ENCODE results near the gene TIPRL. TPM values are rescaled to one million over a fixed set of nuclear protein-coding genes. Genes with fewer than 3 reads are reported as not detected.

TIPRL gene
- total and polyA plus RNA-seq, 11 donors, result 11.8 to 39.4 (median 32.7) TPM

DNA sequence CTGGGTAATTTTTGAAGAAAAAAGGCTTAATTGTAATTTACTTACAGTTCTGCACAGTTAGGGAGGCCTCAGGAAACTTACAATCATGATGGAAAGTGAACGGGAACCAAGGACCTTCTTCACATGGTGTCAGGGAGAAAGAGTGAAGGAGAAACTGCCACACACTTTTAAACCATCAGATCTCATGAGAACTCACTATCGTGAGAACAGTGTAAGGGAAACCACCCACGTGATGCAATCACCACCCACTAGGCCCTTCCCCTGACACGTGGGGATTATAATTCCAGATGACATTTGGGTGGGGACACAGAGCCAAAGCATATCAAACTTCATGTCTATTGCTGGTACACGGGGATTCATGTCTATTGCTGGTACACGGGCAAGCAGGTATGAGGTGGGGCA, 41.7 kb downstream of the TIPRL start:
- peaks cover 0 to 15% (median 3%) of the 10 kb centered on the region in 12 donors for H3K4me1 ChIP-seq
- TF ChIP-seq CTCF (IDR thresholded peaks at IDR 0.05), result no peak
- no peak for TF ChIP-seq POLR2A (IDR thresholded peaks at IDR 0.05)
- intact Hi-C loops (cut with DNase I), result no loop called here
- H3K36me3 ChIP-seq, result no peaks in the 10 kb centered on the region
- no peak overlapping the region for H3K27ac ChIP-seq
- no peak overlapping the region for H3K4me3 ChIP-seq
- ATAC-seq, result no peak
- peaks cover 0 to 5% (median 0%) of the 10 kb centered on the region in 12 donors for H3K9me3 ChIP-seq
- no peak for DNase-seq
- 48 to 60% (median 52%) methylated on average over 6 of the region's 6 CpGs for WGBS, 4 donors
- H3K27me3 ChIP-seq, result no peaks in the 10 kb centered on the region

GRCh38 chr1:168221275-168221674, 42.5 kb downstream of the TIPRL start:
- H3K4me3 ChIP-seq, result no peak overlapping the region
- ATAC-seq (no peak), DNase-seq (no peak)
- peaks cover 0 to 16% (median 3%) of the 10 kb centered on the region in 12 donors for H3K4me1 ChIP-seq
- H3K27ac ChIP-seq, result no peak overlapping the region
- no peaks in the 10 kb centered on the region for H3K27me3 ChIP-seq
- 91 to 94% (median 92%) methylated on average over 2 of the region's 2 CpGs for WGBS, 4 donors
- no peak for TF ChIP-seq CTCF (IDR thresholded peaks at IDR 0.05)
- peaks cover 0 to 5% (median 0%) of the 10 kb centered on the region in 12 donors for H3K9me3 ChIP-seq
- intact Hi-C loops (cut with DNase I), result no loop called here
- H3K36me3 ChIP-seq, result no peaks in the 10 kb centered on the region

GRCh38 chr1:168223261-168223660, 44.5 kb downstream of the TIPRL start:
- peaks cover 0 to 5% (median 0%) of the 10 kb centered on the region in 12 donors for H3K9me3 ChIP-seq
- no peak overlapping the region for H3K27ac ChIP-seq
- H3K4me3 ChIP-seq, result no peak overlapping the region
- TF ChIP-seq CTCF (IDR thresholded peaks at IDR 0.05) (no peak), POLR2A (IDR thresholded peaks at IDR 0.05) (no peak)
- ATAC-seq (no peak), DNase-seq (no peak)
- intact Hi-C loops (cut with DNase I), result no loop called here
- no peaks in the 10 kb centered on the region for H3K36me3 ChIP-seq
- H3K27me3 ChIP-seq, result no peaks in the 10 kb centered on the region
- peaks cover 0 to 34% (median 12%) of the 10 kb centered on the region in 12 donors for H3K4me1 ChIP-seq

DNA sequence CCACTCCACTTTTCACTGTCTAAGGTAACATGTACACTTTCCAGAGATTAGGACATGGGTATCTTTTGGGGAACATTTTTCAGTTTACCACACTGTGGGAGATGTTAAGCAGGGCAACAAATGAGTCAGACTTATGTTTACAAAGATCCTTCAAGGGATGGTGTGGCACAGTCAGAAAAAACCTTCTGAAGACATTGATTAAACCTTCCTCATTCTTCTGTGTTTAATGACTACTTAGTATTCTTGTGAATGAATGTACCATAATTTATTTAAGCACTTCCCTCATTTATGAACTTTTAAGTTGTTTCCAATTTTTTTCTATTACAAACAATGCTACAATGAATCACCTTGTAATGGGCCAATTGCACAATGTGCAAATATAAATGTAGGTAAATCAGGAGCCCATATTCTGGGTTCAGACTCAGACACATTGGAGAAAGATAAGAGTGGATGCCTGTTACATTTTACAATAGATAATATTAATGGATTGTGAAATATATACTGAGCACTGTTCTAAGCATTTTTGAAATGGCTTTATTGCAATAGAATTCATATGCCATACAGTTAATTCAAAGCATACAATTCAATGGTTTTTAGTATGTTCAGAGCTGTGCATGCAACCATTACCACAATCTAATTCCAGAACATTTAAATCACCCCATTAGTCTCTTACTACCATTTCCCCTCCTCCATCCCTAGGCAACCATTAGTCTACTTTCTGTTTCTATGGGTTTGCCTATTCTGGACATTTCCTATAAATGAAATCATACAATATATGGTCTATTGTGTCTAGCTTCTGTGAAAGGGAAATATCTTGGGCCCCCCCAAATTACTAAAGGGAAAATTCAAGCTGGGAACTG, 45.1 kb downstream of the TIPRL start:
- Histone ChIP-seq H3K36me3 (no peaks in the 10 kb centered on the region), H3K27me3 (no peaks in the 10 kb centered on the region), H3K4me3 (no peak overlapping the region), H3K27ac (no peak overlapping the region), H3K4me1 (peaks cover 0 to 41% (median 18%) of the 10 kb centered on the region in 12 donors), H3K9me3 (peaks cover 0 to 5% (median 0%) of the 10 kb centered on the region in 12 donors)
- intact Hi-C loops (cut with DNase I), result no loop called here
- TF ChIP-seq CTCF (IDR thresholded peaks at IDR 0.05), result no peak
- no peak for TF ChIP-seq POLR2A (IDR thresholded peaks at IDR 0.05)
- DNase-seq, result no peak
- no peak for ATAC-seq

Measured in heart left ventricle (tissue), 16 donors.